ENCODE data around the gene RAB7A. TPM values are rescaled to one million over a fixed set of nuclear protein-coding genes. Genes with fewer than 3 reads are reported as not detected.

RAB7A gene
- total and polyA plus RNA-seq, 10 of the 15 experiments (the other 5 are each of a cell fraction or from before 2014, with no cell fraction given), result 40.3 to 212 (median 160) TPM

GRCh38 chr3:128712848-128713247, 13.1 kb upstream of the RAB7A start:
- 46% methylated on average over 4 of the region's 4 CpGs for WGBS (ENCODE audit: insufficient coverage, insufficient replicate concordance, low lambda C conversion rate, missing lambda C conversion rate)
- no peaks in the 10 kb centered on the region for H3K79me2 ChIP-seq (ENCODE audit: control insufficient read depth, insufficient read depth, low read length)
- POLR2A ChIA-PET, result no interaction called here
- SMC1A ChIA-PET (ENCODE audit: uncharacterized antibody, unreplicated experiment), result no interaction called here
- no TSS peak for BruUV-seq (replicated peaks)
- CTCF ChIA-PET, result no interaction called here
- no peaks in the 10 kb centered on the region for H3K27me3 ChIP-seq (replicated peaks in 1 of 2; ENCODE audit: control insufficient read depth in 2 of 2, insufficient read depth in 2 of 2, low read length in 1 of 2)
- no peak overlapping the region for H2AFZ ChIP-seq (ENCODE audit: control insufficient read depth, low read depth, low read length)
- ATAC-seq, result no peak
- FAIRE-seq, result no peak
- in situ Hi-C loops (cut with MboI) (no loop called here), intact Hi-C loops (cut with micrococcal nuclease; ENCODE audit: unreplicated experiment) (no loop called here)
- no peak overlapping the region for H3K27ac ChIP-seq (ENCODE audit: control insufficient read depth, insufficient read depth)
- TF ChIP-seq RELA (IDR thresholded peaks at IDR 0.05; ENCODE audit: borderline replicate concordance, partially characterized antibody), result no peak
- TF ChIP-seq BMI1 (IDR thresholded peaks at IDR 0.05; ENCODE audit: borderline replicate concordance), result no peak
- TF ChIP-seq TCF3 (IDR thresholded peaks at IDR 0.05; ENCODE audit: borderline replicate concordance, insufficient read depth, low read depth, low read length), result no peak
- no peak for TF ChIP-seq CUX1 (IDR thresholded peaks at IDR 0.05; ENCODE audit: insufficient replicate concordance, low read depth, low read length)
- no peak for TF ChIP-seq SIN3A (IDR thresholded peaks at IDR 0.05; ENCODE audit: low read depth, low read length)
- TF ChIP-seq BRCA1 (IDR thresholded peaks at IDR 0.05; ENCODE audit: low read depth, low read length), result no peak
- TF ChIP-seq SKIL (IDR thresholded peaks at IDR 0.05; ENCODE audit: low read depth, poor library complexity, severe bottlenecking), result no peak
- no peak for TF ChIP-seq RAD51 (IDR thresholded peaks at IDR 0.05)
- TF ChIP-seq STAT1 (conservative IDR thresholded peaks at IDR 0.05), result no peak
- H3K4me1 ChIP-seq (ENCODE audit: control insufficient read depth, insufficient read depth, low read length), result 0 out of 2 replicates have a peak, but pooled peaks cover 4% of the 10 kb centered on the region
- no peak for DNase-seq (ENCODE audit: low read depth, low spot score)
- no peak overlapping the region for H3K4me2 ChIP-seq (ENCODE audit: control insufficient read depth, insufficient read depth)
- no peaks in the 10 kb centered on the region; the same call in 2 of the 3 replicates for H3K9me3 ChIP-seq (replicated peaks; ENCODE audit: control insufficient read depth, insufficient read depth, low read length)
- no peaks in the 10 kb centered on the region for H3K36me3 ChIP-seq (ENCODE audit: control insufficient read depth in 2 of 2, insufficient read depth in 2 of 2, low read length in 1 of 2)
- H3K4me3 ChIP-seq, result no peak overlapping the region
- RAD21 ChIA-PET (ENCODE audit: unreplicated experiment), result no interaction called here
- no peaks in the 10 kb centered on the region for H4K20me1 ChIP-seq (ENCODE audit: control insufficient read depth, insufficient read depth)
- H3K9ac ChIP-seq (ENCODE audit: control insufficient read depth, insufficient read depth, low read length), result no peak overlapping the region

Measured in GM12878 (cell line).